ENCODE measurements around the gene SCCPDH.
A peak's percentile ranks its signal among the peaks of the same experiment; 100 is the strongest.

The SCCPDH gene

GRCh38 chr1:246748006-246748405 lies 23.8 kb downstream of the SCCPDH start:
- DNase-seq, result no peak

DNA sequence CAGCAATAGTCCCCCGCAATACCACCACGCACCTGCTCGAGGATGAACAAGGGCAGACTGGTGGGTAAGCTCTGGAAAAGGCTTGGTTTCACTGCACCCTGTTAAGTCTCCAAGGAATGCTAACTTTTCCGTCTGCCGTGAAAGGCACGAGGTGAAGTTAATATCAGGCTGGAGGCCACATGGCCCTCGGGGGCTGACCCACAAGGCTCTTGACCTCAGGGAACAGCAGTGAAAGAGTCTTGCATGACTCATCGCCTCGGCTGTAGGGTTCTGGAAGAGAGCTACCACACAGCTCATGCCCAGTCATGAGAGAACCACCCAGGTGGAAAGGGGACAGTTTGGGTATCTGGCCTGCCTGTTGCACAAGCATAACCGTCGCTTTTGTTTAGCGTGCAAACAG lies 24.7 kb downstream of the SCCPDH start:
- DNase-seq, result no peak

GRCh38 chr1:246750752-246751151 lies 26.5 kb downstream of the SCCPDH start:
- no peak for DNase-seq

DNA sequence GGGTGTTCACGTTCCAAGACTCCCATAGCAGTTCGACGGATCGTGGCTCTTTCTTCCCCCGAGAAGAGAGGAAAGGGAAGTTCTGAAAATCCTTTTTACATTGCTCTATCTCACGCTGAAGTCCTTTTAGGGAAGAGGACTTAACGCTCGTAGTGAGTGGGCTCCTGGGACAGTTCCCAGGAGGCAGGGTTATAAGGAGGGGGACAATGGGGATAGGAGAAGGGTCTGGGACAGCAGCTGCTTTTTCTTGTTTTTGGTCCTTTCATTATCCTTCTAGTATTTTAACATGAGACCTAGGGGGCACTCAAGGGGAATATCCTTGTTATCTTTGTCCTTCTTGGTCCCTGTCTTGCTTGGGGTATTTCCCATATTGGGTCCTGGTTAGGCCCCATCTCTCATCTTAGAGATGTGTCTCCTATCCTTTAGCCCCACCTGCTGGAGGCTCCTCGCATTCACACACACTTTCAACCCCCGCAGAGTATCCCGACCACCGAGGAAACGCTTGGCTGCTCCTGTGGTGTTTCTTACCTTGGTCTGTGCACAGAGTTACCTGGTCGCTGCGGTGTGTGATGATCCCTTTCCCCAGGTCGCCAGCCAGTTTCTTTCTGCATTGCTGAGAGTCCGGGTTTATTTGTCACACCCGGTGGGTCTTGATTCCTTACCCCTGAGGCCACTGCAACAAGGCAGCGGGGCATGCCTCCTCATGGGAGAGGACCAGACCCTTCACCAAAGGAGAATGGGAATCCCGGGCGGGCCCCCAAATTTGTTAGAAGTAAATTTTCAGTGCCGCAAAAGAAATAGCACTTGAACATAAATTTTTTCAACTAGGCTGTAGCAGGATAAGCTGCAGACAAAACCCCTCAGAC lies 29.7 kb downstream of the SCCPDH start:
- DNase-seq, result peak; percentile 49

GRCh38 chr1:246755419-246755818 lies 31.2 kb downstream of the SCCPDH start:
- DNase-seq, result no peak

DNA sequence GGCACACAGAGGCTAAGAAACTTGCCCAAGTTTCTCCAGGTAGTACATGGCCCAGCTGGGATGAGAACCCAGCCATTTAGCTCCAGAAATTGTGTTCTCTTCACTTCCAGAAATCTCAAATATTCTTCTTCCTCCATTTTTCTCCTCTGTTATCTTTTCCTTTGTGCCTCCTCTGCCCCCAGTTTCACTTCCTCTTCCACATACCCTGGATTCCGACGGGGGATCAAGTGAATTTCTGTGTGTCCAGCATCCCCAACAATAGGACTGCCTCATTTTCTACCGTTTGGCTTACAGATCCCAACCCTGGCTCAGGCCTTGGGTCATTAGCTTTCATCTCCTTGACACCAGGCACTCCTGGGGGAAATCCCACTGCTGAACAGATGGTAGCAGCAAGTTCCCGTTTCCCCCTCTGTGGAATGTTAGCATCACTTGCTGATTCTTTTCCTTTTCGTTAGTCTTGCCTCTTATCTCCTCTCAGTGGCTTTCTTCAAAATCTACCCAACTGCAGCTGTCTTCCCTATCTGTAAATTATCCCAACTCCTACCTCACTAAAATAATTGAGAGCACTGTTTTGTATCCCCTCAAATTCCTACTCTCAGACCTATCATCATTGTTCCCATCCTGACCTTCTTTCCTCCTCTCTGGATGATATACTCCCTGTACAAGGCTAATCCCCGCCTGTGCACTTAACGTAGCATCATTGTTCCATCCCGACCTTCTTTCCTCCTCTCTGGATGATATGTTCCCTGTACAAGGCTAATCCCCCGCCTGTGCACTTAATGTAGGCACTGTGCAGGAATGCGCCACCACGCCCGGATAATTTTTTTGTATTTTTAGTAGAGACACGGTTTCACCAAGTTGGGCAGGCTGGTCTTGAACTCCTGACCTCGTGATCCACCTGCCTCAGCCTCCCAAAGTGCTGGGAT lies 36.5 kb downstream of the SCCPDH start:
- no peak for DNase-seq

DNA sequence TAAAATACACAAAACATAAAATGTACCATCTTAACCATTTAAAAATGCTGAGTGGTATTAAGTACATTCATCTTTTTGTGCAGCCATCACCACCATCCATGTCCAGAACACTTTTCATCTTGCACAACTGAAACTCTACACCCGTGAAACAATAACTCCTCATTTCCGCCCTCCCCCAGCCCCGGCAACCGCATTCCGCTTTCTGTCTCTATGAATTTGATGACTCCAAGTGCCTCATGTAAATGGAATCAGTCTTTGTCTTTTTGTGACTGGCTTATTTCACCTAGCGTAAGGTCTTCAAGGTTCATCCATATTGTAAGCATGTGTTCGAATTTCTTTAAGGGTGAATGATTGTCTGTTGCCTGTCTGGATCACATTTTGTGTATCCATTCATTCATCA lies 37.2 kb downstream of the SCCPDH start:
- DNase-seq, result no peak

DNA sequence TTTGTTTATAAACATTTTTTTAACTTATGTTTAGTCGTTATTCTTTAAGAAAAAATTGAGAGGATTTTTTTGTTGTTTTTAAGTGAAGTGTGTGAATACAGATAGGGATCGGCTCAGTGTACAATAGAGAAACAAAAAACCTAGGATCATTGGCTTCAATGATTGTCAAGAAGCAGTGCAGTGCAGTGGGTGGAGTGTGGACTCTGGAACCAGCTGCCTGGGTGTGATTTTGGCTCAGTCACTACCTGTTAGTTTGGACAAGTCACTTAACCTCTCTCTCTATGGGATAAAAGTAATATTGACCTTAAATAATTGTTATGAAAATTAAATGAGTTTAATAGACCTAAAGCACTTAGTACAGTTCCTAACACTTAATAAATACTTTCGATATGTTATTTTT lies 41.3 kb downstream of the SCCPDH start:
- no peak for DNase-seq

DNA sequence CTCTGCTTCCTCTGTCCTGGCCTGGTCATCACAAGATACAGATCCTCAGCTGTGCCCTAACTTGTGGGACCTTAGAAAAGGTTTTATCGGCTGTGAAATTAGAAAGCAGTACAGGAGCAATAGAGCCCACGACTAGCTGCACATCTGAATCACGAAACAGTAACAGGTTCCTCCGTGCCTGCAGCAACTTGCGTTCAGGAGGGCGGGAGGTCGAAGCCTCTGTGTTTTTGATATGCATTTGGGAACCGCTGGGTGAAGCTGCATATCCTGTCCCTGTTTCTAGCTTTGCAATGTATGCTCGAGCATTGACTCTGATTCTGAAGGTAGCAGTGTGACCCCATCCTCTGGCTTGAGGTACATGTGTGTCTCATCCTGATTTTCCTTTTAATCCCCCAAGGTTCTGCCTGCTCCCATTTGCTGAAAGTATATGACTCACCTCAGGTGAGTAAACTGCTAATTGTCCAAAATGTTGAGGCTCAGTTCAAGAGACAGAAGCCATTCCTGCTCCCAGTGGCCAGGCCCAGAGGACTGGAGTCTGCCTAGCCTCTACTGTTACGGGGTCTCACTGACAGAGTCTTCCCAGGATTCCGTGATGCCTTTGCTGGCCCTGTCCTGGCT lies 44.3 kb downstream of the SCCPDH start:
- DNase-seq, result no peak

GRCh38 chr1:246769306-246769705 lies 45.1 kb downstream of the SCCPDH start:
- no peak for DNase-seq

- DNase-seq, result no peak
Observed at GRCh38 chr1:246771366-246771765, 47.2 kb downstream of the SCCPDH start.

GRCh38 chr1:246772686-246773085 lies 48.5 kb downstream of the SCCPDH start:
- DNase-seq, result no peak

- DNase-seq, result no peak
Observed at GRCh38 chr1:246773213-246773641, 49.0 kb downstream of the SCCPDH start.

DNA sequence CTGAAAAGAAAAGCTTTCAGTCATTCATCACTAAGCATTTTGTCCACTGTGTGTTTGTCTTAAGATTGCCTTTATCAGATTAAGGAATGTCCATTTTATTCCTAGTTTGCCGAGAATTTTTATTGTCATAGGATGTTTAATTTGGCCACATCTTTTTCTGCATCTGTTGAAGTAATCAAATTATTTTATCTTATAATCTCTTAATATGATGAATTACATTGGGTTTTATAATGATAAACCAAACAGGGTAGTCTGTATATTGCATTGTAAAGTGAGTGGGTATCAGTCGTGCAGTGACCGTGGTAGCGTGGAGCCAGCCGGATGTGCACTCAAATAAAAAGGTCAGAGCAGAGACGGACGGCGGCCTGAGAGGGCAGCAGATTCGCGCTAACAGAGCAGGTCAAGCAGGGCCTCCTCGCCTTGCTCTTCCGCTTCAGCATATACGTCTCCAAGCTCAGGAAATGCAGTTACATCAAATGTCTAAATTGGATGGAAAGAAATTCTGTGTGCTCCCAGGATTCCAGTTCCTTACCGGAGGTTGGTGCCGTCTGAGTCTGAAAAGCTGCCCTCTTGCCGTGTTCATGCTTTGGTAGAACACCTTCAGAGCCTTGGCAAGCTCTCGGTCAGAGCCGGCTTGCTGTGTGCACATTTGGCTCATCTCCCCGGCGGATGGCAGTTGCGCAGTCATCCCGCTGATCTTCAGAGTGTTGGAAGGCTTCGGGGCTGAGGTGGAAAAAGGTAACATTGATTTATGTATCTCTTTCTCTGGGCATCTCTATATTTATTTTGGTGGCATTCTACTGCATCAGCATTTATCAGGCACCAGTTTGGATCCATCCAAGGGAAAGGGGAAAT lies 51.5 kb downstream of the SCCPDH start:
- no peak for DNase-seq

- DNase-seq, result no peak
Observed at GRCh38 chr1:246776923-246777322, 52.7 kb downstream of the SCCPDH start.

DNA sequence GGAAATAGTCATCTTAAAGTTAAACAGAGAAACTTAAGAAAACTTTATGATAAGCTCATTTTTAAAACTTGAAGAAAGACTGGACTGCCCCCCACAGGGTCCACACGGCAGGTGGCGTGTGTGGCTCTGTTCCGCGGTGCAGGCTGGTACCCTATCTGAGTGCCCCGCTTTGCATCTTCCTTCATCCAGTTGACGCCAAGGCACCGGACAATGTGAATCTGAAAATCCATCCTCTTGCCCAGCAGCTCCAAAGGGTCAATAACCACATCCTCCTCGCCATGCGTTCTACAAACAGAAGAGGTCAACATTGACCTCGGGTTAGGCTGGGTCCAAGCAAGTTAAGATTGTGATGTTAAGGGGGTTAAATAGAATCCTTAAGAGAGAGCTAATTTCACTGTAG lies 54.5 kb downstream of the SCCPDH start:
- no peak for DNase-seq

- DNase-seq, result no peak
Observed at GRCh38 chr1:246779561-246780175, 55.5 kb downstream of the SCCPDH start.

- DNase-seq, result no peak
Observed at GRCh38 chr1:246780264-246780663, 56.1 kb downstream of the SCCPDH start.

- DNase-seq, result no peak
Observed at GRCh38 chr1:246781212-246781611, 57.0 kb downstream of the SCCPDH start.

DNA sequence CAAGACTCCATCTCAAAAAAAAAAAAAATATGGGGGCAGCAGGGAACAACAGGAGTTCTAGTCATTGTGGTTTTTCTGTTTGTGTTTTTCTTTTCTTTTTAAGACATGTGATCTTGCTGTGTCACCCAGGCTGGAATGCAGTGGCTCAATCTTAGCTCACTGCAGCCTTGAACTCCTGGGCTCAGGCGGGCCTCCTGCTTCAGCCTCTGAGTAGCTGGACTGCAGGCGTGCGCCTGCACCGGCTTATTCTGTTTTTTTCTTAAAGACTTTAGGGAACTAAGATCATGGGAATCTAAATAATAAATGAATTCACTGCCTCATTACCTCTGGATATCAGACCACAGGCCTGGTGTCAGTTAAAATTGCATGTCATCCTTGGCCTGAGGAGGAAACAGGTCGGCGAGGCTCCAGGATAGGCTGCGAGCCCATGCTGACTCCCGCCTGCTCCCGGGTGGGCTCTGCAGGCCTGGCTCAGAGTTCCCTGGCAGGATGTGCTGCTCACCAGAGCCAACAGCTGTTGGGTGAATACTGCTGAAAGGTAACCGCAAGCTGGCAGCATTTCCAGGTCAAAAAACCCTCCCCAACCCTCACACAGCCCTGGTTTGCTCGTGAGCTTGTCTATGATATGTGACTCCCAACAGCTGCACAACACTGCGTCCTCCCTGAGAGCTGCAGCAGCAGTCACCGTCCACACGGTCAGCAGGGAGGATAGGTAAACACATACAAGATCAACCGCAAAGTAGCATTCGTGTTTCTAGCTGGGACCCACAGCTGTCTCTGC lies 58.1 kb downstream of the SCCPDH start:
- DNase-seq, result peak; percentile 47

Measured in right kidney (tissue), 1 donor.